HepG2 (cell line): ENCODE measurements around the gene CCDC106. TPM values are rescaled to one million over a fixed set of nuclear protein-coding genes. Genes with fewer than 3 reads are reported as not detected.

Experiments
- ELF1 ChIP-seq: sonication (generic); formaldehyde crosslinking; IDR thresholded peaks from 2 replicates; pipeline ENCODE4 v1.4.0; 2020; ENCODE audit warnings: missing genetic modification reagents
- ELF3 ChIP-seq: IDR thresholded peaks from 2 replicates; pipeline ENCODE4 v1.6.1; 2016; ENCODE audit warnings: missing genetic modification reagents, missing compliant biosample characterization
- NR2F1 ChIP-seq, 2 experiments: fragments of 450-650 bp in 1 of 2; formaldehyde crosslinking in 1 of 2; IDR thresholded peaks; 2 replicates each; pipeline versions ENCODE4 v1.5.0 to v1.6.1; 2016 to 2020; ENCODE audit warnings: mild to moderate bottlenecking in 1 of 2, missing compliant biosample characterization in 1 of 2, missing genetic modification reagents in 1 of 2, moderate library complexity in 1 of 2
- SIN3A ChIP-seq: IDR thresholded peaks from 2 replicates; pipeline ENCODE4 v1.6.1; 2011; ENCODE audit warnings: low read depth, mild to moderate bottlenecking, control low read depth, low read length, borderline replicate concordance
- ZNF432 ChIP-seq: sonication (generic); formaldehyde crosslinking; IDR thresholded peaks from 2 replicates; pipeline ENCODE4 v1.5.0; 2020; ENCODE audit warnings: missing genetic modification reagents, mild to moderate bottlenecking, borderline replicate concordance
- ZNF547 ChIP-seq: sonication (generic); formaldehyde crosslinking; IDR thresholded peaks from 2 replicates; pipeline ENCODE4 v1.5.1; 2020; ENCODE audit warnings: mild to moderate bottlenecking, missing genetic modification reagents
- ZNF550 ChIP-seq: sonication (generic); formaldehyde crosslinking; IDR thresholded peaks from 2 replicates; pipeline ENCODE4 v1.4.0; 2020; ENCODE audit warnings: mild to moderate bottlenecking, missing genetic modification reagents, borderline replicate concordance
- polyA plus RNA-seq, 8 experiments: library from polyadenylated mRNA; depleted of rRNA in 3 of 8; stranded (reverse) in 7 of 8; unstranded in 1 of 8; fragments of >200 nt; fragmentation: Illumina TruSeq in 4 of 8; extraction: Trizol in 4 of 8; gene quantifications; 2 replicates each; pipeline versions ENCODE4 v1.2.1 to v1.2.3, GENCODE V29; 2011 to 2016; ENCODE audit warnings: low read depth in 4 of 8, missing spikeins in 1 of 8, mixed read lengths in 1 of 8; ENCODE audit not compliant: insufficient read depth in 1 of 8
- total RNA-seq, 5 experiments: library from RNA; depleted of rRNA; stranded (reverse); fragments of >200 nt; fragmentation: Illumina TruSeq; extraction: Trizol; gene quantifications; 2 replicates each; pipeline ENCODE4 v1.2.3, GENCODE V29; 2016; ENCODE audit warnings: low read depth in 1 of 5
- TF ChIP-seq, protein P1 (sequence below): sonication (generic); formaldehyde crosslinking; IDR thresholded peaks from 2 replicates; pipeline ENCODE4 v1.5.1; 2020; ENCODE audit warnings: mild to moderate bottlenecking, missing genetic modification reagents, borderline replicate concordance
- TF ChIP-seq, protein P2 (sequence below): sonication (generic); formaldehyde crosslinking; conservative IDR thresholded peaks from 2 replicates; pipeline ENCODE4 v1.4.0; 2020; ENCODE audit warnings: mild to moderate bottlenecking, missing genetic modification reagents, moderate library complexity
- TF ChIP-seq, protein P3 (sequence below): IDR thresholded peaks from 2 replicates; pipeline ENCODE4 v1.6.1; 2016; ENCODE audit warnings: missing genetic modification reagents, missing compliant biosample characterization
- TF ChIP-seq, protein P4 (sequence below): sonication (generic); formaldehyde crosslinking; IDR thresholded peaks from 2 replicates; pipeline ENCODE4 v1.4.0; 2020; ENCODE audit warnings: missing genetic modification reagents
- TF ChIP-seq, protein P5 (sequence below): sonication (generic); formaldehyde crosslinking; IDR thresholded peaks from 2 replicates; pipeline ENCODE4 v1.4.0; 2020; ENCODE audit warnings: low read depth, missing genetic modification reagents

Gene CCDC106
- total and polyA plus RNA-seq, 2 of the 13 experiments (the other 11 are each of a cell fraction or from before 2014, with no cell fraction given), result 4.7 to 8.8 TPM

DNA sequence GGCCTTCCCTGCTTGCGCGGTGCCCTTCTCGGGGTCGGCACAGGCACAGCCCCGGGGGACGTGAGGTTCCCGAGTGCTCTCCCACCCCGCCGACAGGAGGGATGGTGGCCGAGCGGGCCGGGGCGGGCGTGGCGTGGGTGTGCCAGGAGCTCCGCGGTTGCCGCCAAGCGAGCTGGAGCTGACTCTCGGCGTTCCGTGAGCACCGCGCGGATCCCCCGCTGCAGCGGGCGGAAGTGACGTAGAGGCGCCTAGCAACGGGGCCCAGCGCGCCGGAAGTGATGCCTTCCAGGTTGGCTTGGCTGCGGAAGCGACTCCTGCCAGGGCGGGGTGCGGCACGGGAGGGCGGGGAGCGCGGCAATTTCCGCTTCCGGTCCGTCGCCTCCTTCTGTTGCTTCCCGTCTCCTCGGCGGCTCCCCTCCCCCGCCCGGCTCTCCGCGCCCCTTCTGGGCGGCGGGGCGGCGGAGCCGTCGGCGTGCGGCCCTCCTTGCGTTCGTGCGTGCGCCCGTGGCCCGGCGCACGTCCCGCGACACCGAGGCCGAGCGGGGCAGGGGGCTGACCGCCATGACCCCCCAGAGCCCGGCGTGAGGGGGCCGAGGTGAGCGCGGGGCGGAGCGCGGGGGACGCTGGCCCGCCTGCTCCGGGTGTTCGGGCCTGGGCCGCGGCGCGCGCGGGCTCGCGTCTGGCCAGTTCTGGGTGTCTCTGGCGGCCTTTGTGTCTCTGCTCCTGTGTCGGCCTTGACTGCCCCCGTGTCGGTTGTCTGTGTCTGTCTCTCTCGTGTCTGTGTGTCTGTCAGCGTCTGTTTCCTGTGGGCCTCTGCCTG, 27.0 kb downstream of the CCDC106 start, which contains the start of gene EPN1 (continued):
- TF ChIP-seq, protein P1, sequence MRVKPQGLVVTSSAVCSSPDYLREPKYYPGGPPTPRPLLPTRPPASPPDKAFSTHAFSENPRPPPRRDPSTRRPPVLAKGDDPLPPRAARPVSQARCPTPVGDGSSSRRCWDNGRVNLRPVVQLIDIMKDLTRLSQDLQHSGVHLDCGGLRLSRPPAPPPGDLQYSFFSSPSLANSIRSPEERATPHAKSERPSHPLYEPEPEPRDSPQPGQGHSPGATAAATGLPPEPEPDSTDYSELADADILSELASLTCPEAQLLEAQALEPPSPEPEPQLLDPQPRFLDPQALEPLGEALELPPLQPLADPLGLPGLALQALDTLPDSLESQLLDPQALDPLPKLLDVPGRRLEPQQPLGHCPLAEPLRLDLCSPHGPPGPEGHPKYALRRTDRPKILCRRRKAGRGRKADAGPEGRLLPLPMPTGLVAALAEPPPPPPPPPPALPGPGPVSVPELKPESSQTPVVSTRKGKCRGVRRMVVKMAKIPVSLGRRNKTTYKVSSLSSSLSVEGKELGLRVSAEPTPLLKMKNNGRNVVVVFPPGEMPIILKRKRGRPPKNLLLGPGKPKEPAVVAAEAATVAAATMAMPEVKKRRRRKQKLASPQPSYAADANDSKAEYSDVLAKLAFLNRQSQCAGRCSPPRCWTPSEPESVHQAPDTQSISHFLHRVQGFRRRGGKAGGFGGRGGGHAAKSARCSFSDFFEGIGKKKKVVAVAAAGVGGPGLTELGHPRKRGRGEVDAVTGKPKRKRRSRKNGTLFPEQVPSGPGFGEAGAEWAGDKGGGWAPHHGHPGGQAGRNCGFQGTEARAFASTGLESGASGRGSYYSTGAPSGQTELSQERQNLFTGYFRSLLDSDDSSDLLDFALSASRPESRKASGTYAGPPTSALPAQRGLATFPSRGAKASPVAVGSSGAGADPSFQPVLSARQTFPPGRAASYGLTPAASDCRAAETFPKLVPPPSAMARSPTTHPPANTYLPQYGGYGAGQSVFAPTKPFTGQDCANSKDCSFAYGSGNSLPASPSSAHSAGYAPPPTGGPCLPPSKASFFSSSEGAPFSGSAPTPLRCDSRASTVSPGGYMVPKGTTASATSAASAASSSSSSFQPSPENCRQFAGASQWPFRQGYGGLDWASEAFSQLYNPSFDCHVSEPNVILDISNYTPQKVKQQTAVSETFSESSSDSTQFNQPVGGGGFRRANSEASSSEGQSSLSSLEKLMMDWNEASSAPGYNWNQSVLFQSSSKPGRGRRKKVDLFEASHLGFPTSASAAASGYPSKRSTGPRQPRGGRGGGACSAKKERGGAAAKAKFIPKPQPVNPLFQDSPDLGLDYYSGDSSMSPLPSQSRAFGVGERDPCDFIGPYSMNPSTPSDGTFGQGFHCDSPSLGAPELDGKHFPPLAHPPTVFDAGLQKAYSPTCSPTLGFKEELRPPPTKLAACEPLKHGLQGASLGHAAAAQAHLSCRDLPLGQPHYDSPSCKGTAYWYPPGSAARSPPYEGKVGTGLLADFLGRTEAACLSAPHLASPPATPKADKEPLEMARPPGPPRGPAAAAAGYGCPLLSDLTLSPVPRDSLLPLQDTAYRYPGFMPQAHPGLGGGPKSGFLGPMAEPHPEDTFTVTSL (CRISPR knock-in tag), result no peak
- TF ChIP-seq ZNF432 (CRISPR knock-in tag) (no peak), ELF1 (peak; percentile 93), ZNF547 (peak; percentile 73), ZNF550 (CRISPR knock-in tag) (no peak), SIN3A (peak; percentile 86; the same call in 1 of the 2 replicates), ELF3 (CRISPR knock-in tag) (peak; percentile 92), NR2F1 (CRISPR knock-in tag; IDR thresholded peaks at IDR 0.05) (no peak)
- TF ChIP-seq, protein P2, sequence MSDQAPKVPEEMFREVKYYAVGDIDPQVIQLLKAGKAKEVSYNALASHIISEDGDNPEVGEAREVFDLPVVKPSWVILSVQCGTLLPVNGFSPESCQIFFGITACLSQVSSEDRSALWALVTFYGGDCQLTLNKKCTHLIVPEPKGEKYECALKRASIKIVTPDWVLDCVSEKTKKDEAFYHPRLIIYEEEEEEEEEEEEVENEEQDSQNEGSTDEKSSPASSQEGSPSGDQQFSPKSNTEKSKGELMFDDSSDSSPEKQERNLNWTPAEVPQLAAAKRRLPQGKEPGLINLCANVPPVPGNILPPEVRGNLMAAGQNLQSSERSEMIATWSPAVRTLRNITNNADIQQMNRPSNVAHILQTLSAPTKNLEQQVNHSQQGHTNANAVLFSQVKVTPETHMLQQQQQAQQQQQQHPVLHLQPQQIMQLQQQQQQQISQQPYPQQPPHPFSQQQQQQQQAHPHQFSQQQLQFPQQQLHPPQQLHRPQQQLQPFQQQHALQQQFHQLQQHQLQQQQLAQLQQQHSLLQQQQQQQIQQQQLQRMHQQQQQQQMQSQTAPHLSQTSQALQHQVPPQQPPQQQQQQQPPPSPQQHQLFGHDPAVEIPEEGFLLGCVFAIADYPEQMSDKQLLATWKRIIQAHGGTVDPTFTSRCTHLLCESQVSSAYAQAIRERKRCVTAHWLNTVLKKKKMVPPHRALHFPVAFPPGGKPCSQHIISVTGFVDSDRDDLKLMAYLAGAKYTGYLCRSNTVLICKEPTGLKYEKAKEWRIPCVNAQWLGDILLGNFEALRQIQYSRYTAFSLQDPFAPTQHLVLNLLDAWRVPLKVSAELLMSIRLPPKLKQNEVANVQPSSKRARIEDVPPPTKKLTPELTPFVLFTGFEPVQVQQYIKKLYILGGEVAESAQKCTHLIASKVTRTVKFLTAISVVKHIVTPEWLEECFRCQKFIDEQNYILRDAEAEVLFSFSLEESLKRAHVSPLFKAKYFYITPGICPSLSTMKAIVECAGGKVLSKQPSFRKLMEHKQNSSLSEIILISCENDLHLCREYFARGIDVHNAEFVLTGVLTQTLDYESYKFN (CRISPR knock-in tag), result peak; percentile 53; the same call in 1 of the 2 replicates
- TF ChIP-seq, protein P3, sequence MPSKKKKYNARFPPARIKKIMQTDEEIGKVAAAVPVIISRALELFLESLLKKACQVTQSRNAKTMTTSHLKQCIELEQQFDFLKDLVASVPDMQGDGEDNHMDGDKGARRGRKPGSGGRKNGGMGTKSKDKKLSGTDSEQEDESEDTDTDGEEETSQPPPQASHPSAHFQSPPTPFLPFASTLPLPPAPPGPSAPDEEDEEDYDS (CRISPR knock-in tag), result no peak
- TF ChIP-seq, protein P4, sequence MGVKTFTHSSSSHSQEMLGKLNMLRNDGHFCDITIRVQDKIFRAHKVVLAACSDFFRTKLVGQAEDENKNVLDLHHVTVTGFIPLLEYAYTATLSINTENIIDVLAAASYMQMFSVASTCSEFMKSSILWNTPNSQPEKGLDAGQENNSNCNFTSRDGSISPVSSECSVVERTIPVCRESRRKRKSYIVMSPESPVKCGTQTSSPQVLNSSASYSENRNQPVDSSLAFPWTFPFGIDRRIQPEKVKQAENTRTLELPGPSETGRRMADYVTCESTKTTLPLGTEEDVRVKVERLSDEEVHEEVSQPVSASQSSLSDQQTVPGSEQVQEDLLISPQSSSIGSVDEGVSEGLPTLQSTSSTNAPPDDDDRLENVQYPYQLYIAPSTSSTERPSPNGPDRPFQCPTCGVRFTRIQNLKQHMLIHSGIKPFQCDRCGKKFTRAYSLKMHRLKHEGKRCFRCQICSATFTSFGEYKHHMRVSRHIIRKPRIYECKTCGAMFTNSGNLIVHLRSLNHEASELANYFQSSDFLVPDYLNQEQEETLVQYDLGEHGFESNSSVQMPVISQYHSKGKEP (CRISPR knock-in tag), result no peak
- TF ChIP-seq, protein P5, sequence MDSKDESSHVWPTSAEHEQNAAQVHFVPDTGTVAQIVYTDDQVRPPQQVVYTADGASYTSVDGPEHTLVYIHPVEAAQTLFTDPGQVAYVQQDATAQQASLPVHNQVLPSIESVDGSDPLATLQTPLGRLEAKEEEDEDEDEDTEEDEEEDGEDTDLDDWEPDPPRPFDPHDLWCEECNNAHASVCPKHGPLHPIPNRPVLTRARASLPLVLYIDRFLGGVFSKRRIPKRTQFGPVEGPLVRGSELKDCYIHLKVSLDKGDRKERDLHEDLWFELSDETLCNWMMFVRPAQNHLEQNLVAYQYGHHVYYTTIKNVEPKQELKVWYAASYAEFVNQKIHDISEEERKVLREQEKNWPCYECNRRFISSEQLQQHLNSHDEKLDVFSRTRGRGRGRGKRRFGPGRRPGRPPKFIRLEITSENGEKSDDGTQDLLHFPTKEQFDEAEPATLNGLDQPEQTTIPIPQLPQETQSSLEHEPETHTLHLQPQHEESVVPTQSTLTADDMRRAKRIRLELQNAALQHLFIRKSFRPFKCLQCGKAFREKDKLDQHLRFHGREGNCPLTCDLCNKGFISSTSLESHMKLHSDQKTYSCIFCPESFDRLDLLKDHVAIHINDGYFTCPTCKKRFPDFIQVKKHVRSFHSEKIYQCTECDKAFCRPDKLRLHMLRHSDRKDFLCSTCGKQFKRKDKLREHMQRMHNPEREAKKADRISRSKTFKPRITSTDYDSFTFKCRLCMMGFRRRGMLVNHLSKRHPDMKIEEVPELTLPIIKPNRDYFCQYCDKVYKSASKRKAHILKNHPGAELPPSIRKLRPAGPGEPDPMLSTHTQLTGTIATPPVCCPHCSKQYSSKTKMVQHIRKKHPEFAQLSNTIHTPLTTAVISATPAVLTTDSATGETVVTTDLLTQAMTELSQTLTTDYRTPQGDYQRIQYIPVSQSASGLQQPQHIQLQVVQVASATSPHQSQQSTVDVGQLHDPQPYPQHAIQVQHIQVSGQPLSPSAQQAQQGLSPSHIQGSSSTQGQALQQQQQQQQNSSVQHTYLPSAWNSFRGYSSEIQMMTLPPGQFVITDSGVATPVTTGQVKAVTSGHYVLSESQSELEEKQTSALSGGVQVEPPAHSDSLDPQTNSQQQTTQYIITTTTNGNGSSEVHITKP, result 0 out of 2 replicates have a peak, but pooled peaks have one; percentile 31
